SK-N-SH (cell line): Measurements from ENCODE around the gene DPM2. TPM values are rescaled to one million over a fixed set of nuclear protein-coding genes. Genes with fewer than 3 reads are reported as not detected.

Experiments
- CTCF ChIA-PET: fragments of 300-600, 350-600 bp; formaldehyde crosslinking; extraction: SDS; loops from one replicate; lab custom pipeline; 2021; lab: Yijun Ruan, JAX
- POLR2A ChIA-PET: fragments of 350-600 bp; sonication (Branson Sonifier 250); formaldehyde crosslinking; extraction: SDS; loops from one replicate; lab custom pipeline; 2020; ENCODE audit warnings: antibody characterized with exemption, inconsistent platforms; lab: Yijun Ruan, JAX
- DNase-seq: peaks from one replicate; pipeline ENCODE4 v3.0.0; 2012
- H2AFZ ChIP-seq: fragments of 200-600 bp; sonication (generic); 2 replicates; pipeline ENCODE4 v1.8.1; 2016; ENCODE audit warnings: antibody characterized with exemption, mild to moderate bottlenecking, low read depth
- H3F3A ChIP-seq: fragments of 200-600 bp; sonication (generic); replicated peaks from 2 replicates; pipeline ENCODE3; 2016; ENCODE audit warnings: antibody characterized with exemption, mild to moderate bottlenecking; ENCODE audit not compliant: insufficient read depth
- H3K27ac ChIP-seq, 2 experiments: fragments of 200-500 bp in 1 of 2; fragments of 200-600 bp in 1 of 2; sonication (Bioruptor generic) in 1 of 2; sonication (generic), shearing (Covaris generic) in 1 of 2; 2 replicates each; pipeline versions ENCODE4 v1.5.1 to v1.6.1; 2014 to 2016; ENCODE audit warnings: low read depth in 2 of 2, inconsistent platforms in 1 of 2, low read length in 1 of 2, mild to moderate bottlenecking in 1 of 2, mixed read lengths in 1 of 2
- H3K27me3 ChIP-seq: fragments of 200-600 bp; sonication (generic), shearing (Covaris generic); 2 replicates; pipeline ENCODE4 v1.6.1; 2016; ENCODE audit warnings: mixed run types; ENCODE audit not compliant: insufficient read depth
- H3K36me3 ChIP-seq, 2 experiments: fragments of 200-500 bp in 1 of 2; fragments of 200-600 bp in 1 of 2; sonication (Bioruptor generic) in 1 of 2; sonication (generic) in 1 of 2; replicated peaks in 1 of 2; 2 replicates each; pipeline versions ENCODE3 to v1.5.1; 2014 to 2016; ENCODE audit warnings: low read length in 1 of 2, mild to moderate bottlenecking in 1 of 2; ENCODE audit not compliant: insufficient read depth in 2 of 2, control insufficient read depth in 1 of 2
- H3K4me1 ChIP-seq, 2 experiments: fragments of 200-500 bp in 1 of 2; fragments of 200-600 bp in 1 of 2; sonication (Bioruptor generic) in 1 of 2; sonication (generic), shearing (Covaris generic) in 1 of 2; 2 replicates each; pipeline versions ENCODE4 v1.5.1 to v1.6.1; 2014 to 2016; ENCODE audit warnings: low read depth in 1 of 2, low read length in 1 of 2, mixed run types in 1 of 2; ENCODE audit not compliant: insufficient read depth in 2 of 2, control insufficient read depth in 1 of 2
- H3K4me2 ChIP-seq: fragments of 200-600 bp; sonication (generic), shearing (Covaris generic); 2 replicates; pipeline ENCODE4 v1.6.1; 2017; ENCODE audit warnings: mixed run types
- H3K4me3 ChIP-seq, 2 experiments: fragments of 200-500 bp in 1 of 2; fragments of 200-600 bp in 1 of 2; sonication (Bioruptor generic) in 1 of 2; sonication (generic), shearing (Covaris generic) in 1 of 2; 2 replicates each; pipeline versions ENCODE4 v1.5.1 to v1.8.1; 2014 to 2016; ENCODE audit warnings: low read depth in 2 of 2, inconsistent platforms in 1 of 2, low read length in 1 of 2, mild to moderate bottlenecking in 1 of 2, mixed read lengths in 1 of 2, moderate library complexity in 1 of 2
- H3K79me2 ChIP-seq: fragments of 200-600 bp; sonication (generic); 2 replicates; pipeline ENCODE4 v1.8.1; 2017; ENCODE audit warnings: mild to moderate bottlenecking; ENCODE audit not compliant: insufficient read depth
- H3K9ac ChIP-seq: fragments of 200-600 bp; sonication (generic); 2 replicates; pipeline ENCODE4 v1.6.1; 2017; ENCODE audit warnings: mixed run types
- H3K9me2 ChIP-seq: fragments of 200-600 bp; sonication (generic); 2 replicates; pipeline ENCODE4 v1.6.1; 2017; ENCODE audit warnings: mixed run types
- H3K9me3 ChIP-seq: fragments of 200-600 bp; sonication (generic); 2 replicates; pipeline ENCODE4 v1.6.1; 2017; ENCODE audit warnings: mixed run types, mild to moderate bottlenecking, moderate library complexity
- H4K20me1 ChIP-seq: fragments of 200-600 bp; sonication (generic); 2 replicates; pipeline ENCODE4 v1.6.1; 2017; ENCODE audit warnings: mild to moderate bottlenecking, mixed run types; ENCODE audit not compliant: insufficient read depth
- ELF1 ChIP-seq: IDR thresholded peaks from 2 replicates; pipeline ENCODE4 v1.4.0; 2012
- EZH2phosphoT487 ChIP-seq: fragments of 200-600 bp; sonication (generic); IDR thresholded peaks from 2 replicates; pipeline ENCODE4 v1.6.1; 2017; ENCODE audit warnings: low read depth, mixed run types, mild to moderate bottlenecking, antibody characterized with exemption, moderate library complexity, borderline replicate concordance
- GABPA ChIP-seq: IDR thresholded peaks from 2 replicates; pipeline ENCODE4 v1.4.0; 2012; ENCODE audit warnings: low read depth, mild to moderate bottlenecking
- GATA2 ChIP-seq: sonication (generic); formaldehyde crosslinking; IDR thresholded peaks from 2 replicates; pipeline ENCODE4 v1.5.0; 2020; ENCODE audit warnings: mild to moderate bottlenecking, missing genetic modification reagents
- NRF1 ChIP-seq: IDR thresholded peaks from 2 replicates; pipeline ENCODE4 v1.6.1; 2012; ENCODE audit warnings: low read depth, mild to moderate bottlenecking, low read length
- RAD21 ChIP-seq: IDR thresholded peaks from 2 replicates; pipeline ENCODE4 v1.6.1; 2012; ENCODE audit warnings: mild to moderate bottlenecking, low read length
- RCOR1 ChIP-seq: fragments of 150-350 bp; IDR thresholded peaks from 2 replicates; pipeline ENCODE4 v1.6.1; 2017; ENCODE audit warnings: antibody characterized with exemption, low read length
- WGBS: methylation state at CpG from one replicate; pipeline ENCODE4 v1.1.6; 2017; ENCODE audit warnings: low lambda C conversion rate; 5-methylcytosine and 5-hydroxymethylcytosine counted together
- polyA plus RNA-seq, 3 experiments: library from polyadenylated mRNA; depleted of rRNA; stranded (reverse); fragments of >200 nt; gene quantifications; 2 replicates each; pipeline ENCODE4 v1.2.3, GENCODE V29; 2012
- TF ChIP-seq, protein P1 (sequence below): IDR thresholded peaks from 2 replicates; pipeline ENCODE4; 2012
- TF ChIP-seq, protein P2 (sequence below): fragments of 200-600 bp; sonication (generic); IDR thresholded peaks from 2 replicates; pipeline ENCODE4 v1.6.1; 2017; ENCODE audit warnings: antibody characterized with exemption, mild to moderate bottlenecking, moderate library complexity
- TF ChIP-seq, protein P3 (sequence below): IDR thresholded peaks from 2 replicates; pipeline ENCODE4 v1.4.0; 2012; ENCODE audit warnings: low read depth, borderline replicate concordance
- TF ChIP-seq, protein P4 (sequence below): IDR thresholded peaks from 2 replicates; pipeline ENCODE4 v1.4.0; 2012; ENCODE audit warnings: low read depth, borderline replicate concordance
- TF ChIP-seq, protein P5 (sequence below): IDR thresholded peaks from 2 replicates; pipeline ENCODE4 v1.6.1; 2012; ENCODE audit warnings: mild to moderate bottlenecking, low read depth, low read length, moderate library complexity

DPM2 gene
- polyA plus RNA-seq, 1 of the 3 experiments (the other 2 are of a cell fraction) = 106 TPM

DNA sequence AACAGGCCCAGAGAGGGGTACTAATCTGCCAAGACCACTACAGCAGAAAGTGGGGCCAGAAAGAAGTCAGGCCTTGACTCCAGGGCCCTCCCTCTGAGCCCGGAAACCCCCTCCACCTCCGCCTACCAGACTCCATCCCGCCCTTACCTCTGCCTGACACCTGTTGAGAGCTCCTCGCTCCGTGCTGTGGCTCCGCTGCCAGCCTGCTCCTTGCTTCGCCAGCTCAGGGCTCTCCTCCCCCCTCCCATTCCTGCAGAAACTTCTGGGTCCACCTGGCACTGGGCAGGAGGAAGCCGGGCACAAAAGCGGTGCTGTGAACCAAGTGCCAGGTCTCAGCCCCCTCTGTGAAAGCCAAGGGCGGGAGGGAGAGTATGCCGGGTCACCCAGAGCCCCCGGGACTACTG is 31.9 kb downstream of the DPM2 start:
- Histone ChIP-seq H3K9me2 (no peaks in the 10 kb centered on the region), H3K4me2 (no peak overlapping the region), H3K27me3 (no peaks in the 10 kb centered on the region), H3K36me3 (no peaks in the 10 kb centered on the region), H3K9ac (no peak overlapping the region), H3K79me2 (no peaks in the 10 kb centered on the region), H3K4me3 (no peak overlapping the region), H3F3A (peaks cover 3% of the 10 kb centered on the region), H2AFZ (no peak overlapping the region)
- DNase-seq = no peak
- POLR2A ChIA-PET = interaction anchor here (1.0 kb wide), 1 partner anchor 10 kb away, joined by 4 read pairs; no protein-coding TSS in a partner anchor
- WGBS = 96% methylated on average over 12 of the region's 12 CpGs
- no peak for TF ChIP-seq RCOR1
- TF ChIP-seq NRF1 = no peak
- TF ChIP-seq, protein P1, sequence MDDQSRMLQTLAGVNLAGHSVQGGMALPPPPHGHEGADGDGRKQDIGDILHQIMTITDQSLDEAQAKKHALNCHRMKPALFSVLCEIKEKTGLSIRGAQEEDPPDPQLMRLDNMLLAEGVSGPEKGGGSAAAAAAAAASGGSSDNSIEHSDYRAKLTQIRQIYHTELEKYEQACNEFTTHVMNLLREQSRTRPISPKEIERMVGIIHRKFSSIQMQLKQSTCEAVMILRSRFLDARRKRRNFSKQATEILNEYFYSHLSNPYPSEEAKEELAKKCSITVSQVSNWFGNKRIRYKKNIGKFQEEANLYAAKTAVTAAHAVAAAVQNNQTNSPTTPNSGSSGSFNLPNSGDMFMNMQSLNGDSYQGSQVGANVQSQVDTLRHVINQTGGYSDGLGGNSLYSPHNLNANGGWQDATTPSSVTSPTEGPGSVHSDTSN = no peak
- TF ChIP-seq, protein P2, sequence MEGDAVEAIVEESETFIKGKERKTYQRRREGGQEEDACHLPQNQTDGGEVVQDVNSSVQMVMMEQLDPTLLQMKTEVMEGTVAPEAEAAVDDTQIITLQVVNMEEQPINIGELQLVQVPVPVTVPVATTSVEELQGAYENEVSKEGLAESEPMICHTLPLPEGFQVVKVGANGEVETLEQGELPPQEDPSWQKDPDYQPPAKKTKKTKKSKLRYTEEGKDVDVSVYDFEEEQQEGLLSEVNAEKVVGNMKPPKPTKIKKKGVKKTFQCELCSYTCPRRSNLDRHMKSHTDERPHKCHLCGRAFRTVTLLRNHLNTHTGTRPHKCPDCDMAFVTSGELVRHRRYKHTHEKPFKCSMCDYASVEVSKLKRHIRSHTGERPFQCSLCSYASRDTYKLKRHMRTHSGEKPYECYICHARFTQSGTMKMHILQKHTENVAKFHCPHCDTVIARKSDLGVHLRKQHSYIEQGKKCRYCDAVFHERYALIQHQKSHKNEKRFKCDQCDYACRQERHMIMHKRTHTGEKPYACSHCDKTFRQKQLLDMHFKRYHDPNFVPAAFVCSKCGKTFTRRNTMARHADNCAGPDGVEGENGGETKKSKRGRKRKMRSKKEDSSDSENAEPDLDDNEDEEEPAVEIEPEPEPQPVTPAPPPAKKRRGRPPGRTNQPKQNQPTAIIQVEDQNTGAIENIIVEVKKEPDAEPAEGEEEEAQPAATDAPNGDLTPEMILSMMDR = no peak
- TF ChIP-seq ELF1 = no peak
- TF ChIP-seq RAD21 = no peak
- no peak for TF ChIP-seq GABPA
- TF ChIP-seq, protein P3, sequence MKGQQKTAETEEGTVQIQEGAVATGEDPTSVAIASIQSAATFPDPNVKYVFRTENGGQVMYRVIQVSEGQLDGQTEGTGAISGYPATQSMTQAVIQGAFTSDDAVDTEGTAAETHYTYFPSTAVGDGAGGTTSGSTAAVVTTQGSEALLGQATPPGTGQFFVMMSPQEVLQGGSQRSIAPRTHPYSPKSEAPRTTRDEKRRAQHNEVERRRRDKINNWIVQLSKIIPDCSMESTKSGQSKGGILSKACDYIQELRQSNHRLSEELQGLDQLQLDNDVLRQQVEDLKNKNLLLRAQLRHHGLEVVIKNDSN = no peak
- TF ChIP-seq, protein P4, sequence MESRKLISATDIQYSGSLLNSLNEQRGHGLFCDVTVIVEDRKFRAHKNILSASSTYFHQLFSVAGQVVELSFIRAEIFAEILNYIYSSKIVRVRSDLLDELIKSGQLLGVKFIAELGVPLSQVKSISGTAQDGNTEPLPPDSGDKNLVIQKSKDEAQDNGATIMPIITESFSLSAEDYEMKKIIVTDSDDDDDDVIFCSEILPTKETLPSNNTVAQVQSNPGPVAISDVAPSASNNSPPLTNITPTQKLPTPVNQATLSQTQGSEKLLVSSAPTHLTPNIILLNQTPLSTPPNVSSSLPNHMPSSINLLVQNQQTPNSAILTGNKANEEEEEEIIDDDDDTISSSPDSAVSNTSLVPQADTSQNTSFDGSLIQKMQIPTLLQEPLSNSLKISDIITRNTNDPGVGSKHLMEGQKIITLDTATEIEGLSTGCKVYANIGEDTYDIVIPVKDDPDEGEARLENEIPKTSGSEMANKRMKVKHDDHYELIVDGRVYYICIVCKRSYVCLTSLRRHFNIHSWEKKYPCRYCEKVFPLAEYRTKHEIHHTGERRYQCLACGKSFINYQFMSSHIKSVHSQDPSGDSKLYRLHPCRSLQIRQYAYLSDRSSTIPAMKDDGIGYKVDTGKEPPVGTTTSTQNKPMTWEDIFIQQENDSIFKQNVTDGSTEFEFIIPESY = no peak
- no peak for TF ChIP-seq EZH2phosphoT487
- no peak for TF ChIP-seq GATA2 (CRISPR knock-in tag)
- TF ChIP-seq, protein P5, sequence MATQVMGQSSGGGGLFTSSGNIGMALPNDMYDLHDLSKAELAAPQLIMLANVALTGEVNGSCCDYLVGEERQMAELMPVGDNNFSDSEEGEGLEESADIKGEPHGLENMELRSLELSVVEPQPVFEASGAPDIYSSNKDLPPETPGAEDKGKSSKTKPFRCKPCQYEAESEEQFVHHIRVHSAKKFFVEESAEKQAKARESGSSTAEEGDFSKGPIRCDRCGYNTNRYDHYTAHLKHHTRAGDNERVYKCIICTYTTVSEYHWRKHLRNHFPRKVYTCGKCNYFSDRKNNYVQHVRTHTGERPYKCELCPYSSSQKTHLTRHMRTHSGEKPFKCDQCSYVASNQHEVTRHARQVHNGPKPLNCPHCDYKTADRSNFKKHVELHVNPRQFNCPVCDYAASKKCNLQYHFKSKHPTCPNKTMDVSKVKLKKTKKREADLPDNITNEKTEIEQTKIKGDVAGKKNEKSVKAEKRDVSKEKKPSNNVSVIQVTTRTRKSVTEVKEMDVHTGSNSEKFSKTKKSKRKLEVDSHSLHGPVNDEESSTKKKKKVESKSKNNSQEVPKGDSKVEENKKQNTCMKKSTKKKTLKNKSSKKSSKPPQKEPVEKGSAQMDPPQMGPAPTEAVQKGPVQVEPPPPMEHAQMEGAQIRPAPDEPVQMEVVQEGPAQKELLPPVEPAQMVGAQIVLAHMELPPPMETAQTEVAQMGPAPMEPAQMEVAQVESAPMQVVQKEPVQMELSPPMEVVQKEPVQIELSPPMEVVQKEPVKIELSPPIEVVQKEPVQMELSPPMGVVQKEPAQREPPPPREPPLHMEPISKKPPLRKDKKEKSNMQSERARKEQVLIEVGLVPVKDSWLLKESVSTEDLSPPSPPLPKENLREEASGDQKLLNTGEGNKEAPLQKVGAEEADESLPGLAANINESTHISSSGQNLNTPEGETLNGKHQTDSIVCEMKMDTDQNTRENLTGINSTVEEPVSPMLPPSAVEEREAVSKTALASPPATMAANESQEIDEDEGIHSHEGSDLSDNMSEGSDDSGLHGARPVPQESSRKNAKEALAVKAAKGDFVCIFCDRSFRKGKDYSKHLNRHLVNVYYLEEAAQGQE = no peak
- TF ChIP-seq, all 33 proteins: peak for 0
- H3K9me3 ChIP-seq = no peaks in the 10 kb centered on the region
- H3K27ac ChIP-seq = no peak overlapping the region
- H3K4me1 ChIP-seq = peaks cover 0 to 15% of the 10 kb centered on the region in 2 experiments; a peak in 1 of 4 replicates
- CTCF ChIA-PET = interaction anchor here (1.0 to 1.1 kb wide), 2 partner anchors 10 to 16 kb away, joined by 4 read pairs; partner anchors contain the start of gene ST6GALNAC4
- no peaks in the 10 kb centered on the region for H4K20me1 ChIP-seq
